GM21737 (cell line): ENCODE results near the gene RING1.

Experiments used
- ATAC-seq: cut with Tn5 transposase; IDR thresholded peaks from one replicate; pipeline ENCODE4 v1.9.1; 2021; ENCODE audit warnings: mild to moderate bottlenecking, moderate library complexity; ENCODE audit not compliant: unreplicated experiment

Gene RING1

GRCh38 chr6:33171880-33172687, 36.2 kb upstream of the RING1 start:
- no peak for ATAC-seq

GRCh38 chr6:33172688-33173534, 35.4 kb upstream of the RING1 start:
- ATAC-seq, result no peak

- ATAC-seq, result no peak
These were observed 34.6 kb upstream of the RING1 start for GRCh38 chr6:33173535-33174180.

- no peak for ATAC-seq
These were observed 33.5 kb upstream of the RING1 start for GRCh38 chr6:33174784-33175183.

GRCh38 chr6:33175436-33176069, 32.7 kb upstream of the RING1 start:
- no peak for ATAC-seq

- ATAC-seq, result no peak
These were observed 31.4 kb upstream of the RING1 start for GRCh38 chr6:33176906-33177305.

- ATAC-seq, result no peak
These were observed 30.5 kb upstream of the RING1 start for GRCh38 chr6:33177552-33178446.

- no peak for ATAC-seq
These were observed 29.4 kb upstream of the RING1 start for GRCh38 chr6:33178755-33179475.

GRCh38 chr6:33181141-33181540, 27.2 kb upstream of the RING1 start:
- ATAC-seq, result no peak

GRCh38 chr6:33183071-33183683, 25.1 kb upstream of the RING1 start:
- no peak for ATAC-seq

GRCh38 chr6:33185190-33185589, 23.1 kb upstream of the RING1 start:
- no peak for ATAC-seq

- no peak for ATAC-seq
These were observed 22.6 kb upstream of the RING1 start for GRCh38 chr6:33185654-33186187.

- ATAC-seq, result no peak
These were observed 20.5 kb upstream of the RING1 start for GRCh38 chr6:33187809-33188208.

GRCh38 chr6:33189164-33189563, 19.1 kb upstream of the RING1 start:
- ATAC-seq, result no peak

- ATAC-seq, result no peak
These were observed 18.5 kb upstream of the RING1 start for GRCh38 chr6:33189625-33190448.

GRCh38 chr6:33190504-33191107, 17.7 kb upstream of the RING1 start:
- ATAC-seq, result no peak

GRCh38 chr6:33191383-33192104, 16.8 kb upstream of the RING1 start:
- ATAC-seq, result no peak
